D341Med (cell line): Measurements from ENCODE around the gene COPS4.

Experiments used
- DNase-seq: peaks from one replicate; pipeline ENCODE4 v3.0.0; 2012; ENCODE audit warnings: low spot score

COPS4 gene

GRCh38 chr4:83124111-83124780 is 89.3 kb downstream of the COPS4 start:
- DNase-seq = no peak
